H9 (cell line): ENCODE results near the gene ARAF. TPM values are rescaled to one million over a fixed set of nuclear protein-coding genes. Genes with fewer than 3 reads are reported as not detected.

ENCODE experiments used
- DNase-seq: peaks from one replicate; pipeline ENCODE4 v3.0.0-alpha.2; 2017
- H2AFZ ChIP-seq: one replicate; pipeline ENCODE4 v1.6.1; 2013; ENCODE audit warnings: mild to moderate bottlenecking, low read length, control low read depth, moderate library complexity
- H2AK5ac ChIP-seq: 2 replicates; pipeline ENCODE4 v1.6.1; 2013; ENCODE audit warnings: low read length, control low read depth, mixed read lengths; ENCODE audit not compliant: insufficient read length
- H2BK120ac ChIP-seq: one replicate; pipeline ENCODE4 v1.6.1; 2013; ENCODE audit warnings: low read depth, mild to moderate bottlenecking, low read length, control low read depth, inconsistent platforms; ENCODE audit not compliant: poor library complexity, severe bottlenecking
- H2BK12ac ChIP-seq: 2 replicates; pipeline ENCODE4 v1.6.1; 2013; ENCODE audit warnings: low read length, control low read depth, mixed read lengths, low read depth; ENCODE audit not compliant: insufficient read length
- H2BK15ac ChIP-seq: 2 replicates; pipeline ENCODE4 v1.6.1; 2013; ENCODE audit warnings: low read depth, low read length, control low read depth
- H2BK20ac ChIP-seq: one replicate; pipeline ENCODE4 v1.6.1; 2013; ENCODE audit warnings: low read depth, mild to moderate bottlenecking, low read length, control low read depth, inconsistent platforms; ENCODE audit not compliant: poor library complexity, severe bottlenecking
- H2BK5ac ChIP-seq: 2 replicates; pipeline ENCODE4 v1.6.1; 2013; ENCODE audit warnings: low read length, control low read depth, mixed read lengths; ENCODE audit not compliant: insufficient read length
- H3K14ac ChIP-seq: 2 replicates; pipeline ENCODE4 v1.6.1; 2013; ENCODE audit warnings: low read length, control low read depth; ENCODE audit not compliant: insufficient read depth
- H3K18ac ChIP-seq: 2 replicates; pipeline ENCODE4 v1.6.1; 2013; ENCODE audit warnings: low read depth, mild to moderate bottlenecking, mixed read lengths, low read length, control low read depth; ENCODE audit not compliant: insufficient read length
- H3K23ac ChIP-seq: 2 replicates; pipeline ENCODE4 v1.6.1; 2013; ENCODE audit warnings: low read length, control low read depth, mixed read lengths, low read depth; ENCODE audit not compliant: insufficient read length
- H3K23me2 ChIP-seq: 2 replicates; pipeline ENCODE4 v1.6.1; 2013; ENCODE audit warnings: low read depth, mild to moderate bottlenecking, mixed read lengths, low read length, control low read depth; ENCODE audit not compliant: insufficient read length, poor library complexity, severe bottlenecking
- H3K27ac ChIP-seq: 2 replicates; pipeline ENCODE4 v1.5.1; 2013; ENCODE audit warnings: low read length, control low read depth, mixed read lengths, low read depth; ENCODE audit not compliant: insufficient read length
- H3K27me3 ChIP-seq: 2 replicates; pipeline ENCODE4 v1.6.1; 2013; ENCODE audit warnings: low read length, control low read depth, inconsistent platforms; ENCODE audit not compliant: insufficient read depth
- H3K4ac ChIP-seq: 2 replicates; pipeline ENCODE4 v1.6.1; 2013; ENCODE audit warnings: low read depth, mild to moderate bottlenecking, control low read depth, inconsistent platforms, low read length, moderate library complexity
- H3K4me1 ChIP-seq: 2 replicates; pipeline ENCODE4 v1.6.1; 2013; ENCODE audit warnings: low read length, control low read depth, inconsistent platforms; ENCODE audit not compliant: insufficient read depth
- H3K4me2 ChIP-seq: 2 replicates; pipeline ENCODE4 v1.6.1; 2013; ENCODE audit warnings: low read length, control low read depth, mixed read lengths; ENCODE audit not compliant: insufficient read length, insufficient read depth
- H3K56ac ChIP-seq: 2 replicates; pipeline ENCODE4 v1.6.1; 2013; ENCODE audit warnings: low read depth, mild to moderate bottlenecking, mixed read lengths, low read length, control low read depth; ENCODE audit not compliant: insufficient read length
- H3K79me1 ChIP-seq: 2 replicates; pipeline ENCODE4 v1.6.1; 2013; ENCODE audit warnings: low read depth, mild to moderate bottlenecking, moderate library complexity, low read length, control low read depth, inconsistent platforms; ENCODE audit not compliant: insufficient read depth, poor library complexity, severe bottlenecking
- H3K79me2 ChIP-seq: 2 replicates; pipeline ENCODE4 v1.6.1; 2013; ENCODE audit warnings: low read length, control low read depth, inconsistent platforms; ENCODE audit not compliant: insufficient read depth
- H3K9ac ChIP-seq: 2 replicates; pipeline ENCODE4 v1.6.1; 2013; ENCODE audit warnings: low read length, control low read depth, mixed read lengths; ENCODE audit not compliant: insufficient read length; ENCODE audit errors: extremely low read depth
- H3K9me3 ChIP-seq: one replicate; pipeline ENCODE4 v1.6.1; 2013; ENCODE audit warnings: low read depth, low read length, inconsistent platforms; ENCODE audit not compliant: control insufficient read depth
- H3T11ph ChIP-seq: one replicate; pipeline ENCODE4 v1.6.1; 2013; ENCODE audit warnings: mild to moderate bottlenecking, low read length, control low read depth, inconsistent platforms
- H4K20me1 ChIP-seq: one replicate; pipeline ENCODE4 v1.6.1; 2013; ENCODE audit not compliant: control insufficient read depth, insufficient read length, insufficient read depth
- H4K5ac ChIP-seq: 2 replicates; pipeline ENCODE4 v1.6.1; 2013; ENCODE audit warnings: low read depth, mild to moderate bottlenecking, mixed read lengths, low read length, control low read depth; ENCODE audit not compliant: insufficient read length
- H4K8ac ChIP-seq: replicated peaks from 2 replicates; pipeline ENCODE4 v1.6.1; 2013; ENCODE audit warnings: low read length, control low read depth, mixed read lengths, low read depth; ENCODE audit not compliant: insufficient read length
- H4K91ac ChIP-seq: 2 replicates; pipeline ENCODE4 v1.6.1; 2013; ENCODE audit warnings: low read depth, mild to moderate bottlenecking, moderate library complexity, mixed read lengths, low read length, control low read depth; ENCODE audit not compliant: insufficient read length
- H3K27ac Mint-ChIP-seq, 3 experiments: 2 replicates in 2 of 3; 3 replicates in 1 of 3; pipeline ENCODE4 v1.8.0; 2020 to 2021; ENCODE audit warnings: mixed read lengths in 3 of 3, mild to moderate bottlenecking in 1 of 3, moderate library complexity in 1 of 3
- H3K27me3 Mint-ChIP-seq: 2 replicates; pipeline ENCODE4 v1.8.0; 2021; ENCODE audit warnings: low read depth, mild to moderate bottlenecking, moderate library complexity, mixed read lengths
- H3K36me3 Mint-ChIP-seq, 3 experiments: 2 replicates in 2 of 3; 3 replicates in 1 of 3; pipeline ENCODE4 v1.8.0; 2020 to 2021; ENCODE audit warnings: low read depth in 3 of 3, mixed read lengths in 3 of 3; ENCODE audit not compliant: insufficient read depth in 1 of 3
- H3K4me1 Mint-ChIP-seq, 2 experiments: 2 replicates each; pipeline ENCODE4 v1.8.0; 2020; ENCODE audit warnings: mixed read lengths in 2 of 2
- H3K4me3 Mint-ChIP-seq, 2 experiments: 2 replicates in 1 of 2; 3 replicates in 1 of 2; pipeline ENCODE4 v1.8.0; 2020 to 2021; ENCODE audit warnings: mild to moderate bottlenecking in 2 of 2, mixed read lengths in 2 of 2, moderate library complexity in 1 of 2
- H3K9me3 Mint-ChIP-seq, 2 experiments: 2 replicates in 1 of 2; 3 replicates in 1 of 2; pipeline ENCODE4 v1.8.0; 2020; ENCODE audit warnings: mild to moderate bottlenecking in 2 of 2, mixed read lengths in 2 of 2, moderate library complexity in 1 of 2
- WGBS: extraction: QIAGEN DNeasy Blood & Tissue Kit; methylation state at CpG from one replicate; pipeline ENCODE4 v1.1.7; 2013; ENCODE audit warnings: missing lambda C conversion rate, low lambda C conversion rate, mixed read lengths; ENCODE audit not compliant: insufficient read length; ENCODE audit errors: extremely low coverage; 5-methylcytosine and 5-hydroxymethylcytosine counted together
- total RNA-seq: library from RNA; stranded (reverse); gene quantifications from 2 replicates; pipeline ENCODE4 v1.2.1, GENCODE V29; 2021
- TF ChIP-seq, protein P1 (sequence below): fragments of 200-600 bp; sonication (generic); conservative IDR thresholded peaks from 3 replicates; pipeline ENCODE4 v1.8.0; 2021; ENCODE audit warnings: antibody characterized with exemption, mild to moderate bottlenecking

The ARAF gene
- total RNA-seq, 1 experiment from 2014 or later, result 48.1 TPM

DNA sequence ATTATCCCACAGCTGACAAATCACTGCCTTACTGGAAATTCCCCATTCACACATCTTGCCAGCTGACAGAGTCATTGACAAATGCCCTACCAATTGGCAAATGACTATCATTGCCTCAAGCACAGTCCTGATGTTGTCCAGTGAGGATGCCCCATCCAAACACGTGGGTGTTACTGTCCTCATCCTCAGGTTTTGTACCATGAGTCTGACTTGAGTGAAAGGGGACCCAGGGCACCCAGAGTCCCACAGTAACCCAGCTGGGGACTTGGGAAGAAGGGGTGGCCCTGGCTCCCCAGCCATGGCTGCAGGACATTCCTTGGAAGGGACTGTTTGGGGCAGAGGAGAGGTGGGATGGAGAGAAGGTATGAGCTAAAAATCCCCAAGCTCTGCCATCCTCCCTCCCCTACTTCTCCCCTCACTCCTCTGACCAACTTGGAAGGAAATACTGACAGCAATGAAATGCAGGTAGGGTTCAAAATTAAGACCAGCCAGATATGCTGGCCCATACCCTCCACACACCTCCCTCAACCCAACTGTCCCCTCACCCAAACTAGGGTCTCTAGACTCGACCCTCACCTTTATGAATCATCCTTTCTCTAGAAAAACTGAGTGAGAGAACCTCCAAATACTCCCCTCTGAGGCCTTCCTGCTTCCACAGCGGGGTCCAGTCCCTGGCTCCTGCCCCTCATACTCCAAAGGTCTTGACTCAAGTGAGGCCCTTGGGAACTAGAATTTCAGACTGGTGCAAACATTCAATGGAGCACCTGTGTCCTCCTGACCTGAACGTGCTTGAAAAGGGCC lies 26.3 kb downstream of the ARAF start:
- no peak overlapping the region for H4K91ac ChIP-seq
- no peaks in the 10 kb centered on the region for H3K23me2 ChIP-seq
- H4K5ac ChIP-seq, result no peak overlapping the region
- Mint-ChIP-seq H3K27me3 (no peaks in the 10 kb centered on the region; the same call in 1 of the 2 replicates), H3K4me3 (no peak overlapping the region), H3K27ac (peak overlapping the region in 1 of 3 experiments; percentile 15; a peak in 1 of 7 replicates), H3K4me1 (peaks cover 6 to 14% of the 10 kb centered on the region in 2 experiments; a peak in 2 of 4 replicates), H3K9me3 (peaks cover 65 to 79% of the 10 kb centered on the region in 2 experiments), H3K36me3 (peaks cover 17 to 22% (median 19%) of the 10 kb centered on the region in 3 experiments; a peak in 6 of 7 replicates)
- H3K79me2 ChIP-seq, result no peaks in the 10 kb centered on the region
- WGBS, result no CpG with 5 or more reads among the region's 4 CpGs
- no peak overlapping the region for H3K18ac ChIP-seq
- H2BK120ac ChIP-seq, result no peak overlapping the region
- H3K79me1 ChIP-seq, result no peaks in the 10 kb centered on the region
- no peak overlapping the region for H2BK5ac ChIP-seq
- H2AFZ ChIP-seq, result no peak overlapping the region
- H3K56ac ChIP-seq, result no peak overlapping the region
- no peak overlapping the region for H3K27ac ChIP-seq
- no peak overlapping the region for H3K4me2 ChIP-seq
- H3K23ac ChIP-seq, result no peak overlapping the region
- no peak for DNase-seq
- no peaks in the 10 kb centered on the region for H3K27me3 ChIP-seq
- no peak overlapping the region for H3K9ac ChIP-seq
- no peak overlapping the region for H2BK12ac ChIP-seq
- TF ChIP-seq, protein P1, sequence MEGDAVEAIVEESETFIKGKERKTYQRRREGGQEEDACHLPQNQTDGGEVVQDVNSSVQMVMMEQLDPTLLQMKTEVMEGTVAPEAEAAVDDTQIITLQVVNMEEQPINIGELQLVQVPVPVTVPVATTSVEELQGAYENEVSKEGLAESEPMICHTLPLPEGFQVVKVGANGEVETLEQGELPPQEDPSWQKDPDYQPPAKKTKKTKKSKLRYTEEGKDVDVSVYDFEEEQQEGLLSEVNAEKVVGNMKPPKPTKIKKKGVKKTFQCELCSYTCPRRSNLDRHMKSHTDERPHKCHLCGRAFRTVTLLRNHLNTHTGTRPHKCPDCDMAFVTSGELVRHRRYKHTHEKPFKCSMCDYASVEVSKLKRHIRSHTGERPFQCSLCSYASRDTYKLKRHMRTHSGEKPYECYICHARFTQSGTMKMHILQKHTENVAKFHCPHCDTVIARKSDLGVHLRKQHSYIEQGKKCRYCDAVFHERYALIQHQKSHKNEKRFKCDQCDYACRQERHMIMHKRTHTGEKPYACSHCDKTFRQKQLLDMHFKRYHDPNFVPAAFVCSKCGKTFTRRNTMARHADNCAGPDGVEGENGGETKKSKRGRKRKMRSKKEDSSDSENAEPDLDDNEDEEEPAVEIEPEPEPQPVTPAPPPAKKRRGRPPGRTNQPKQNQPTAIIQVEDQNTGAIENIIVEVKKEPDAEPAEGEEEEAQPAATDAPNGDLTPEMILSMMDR, result no peak
- H4K8ac ChIP-seq, result no peak overlapping the region
- no peak overlapping the region for H3K4ac ChIP-seq
- H3K9me3 ChIP-seq, result peaks cover 44% of the 10 kb centered on the region
- no peak overlapping the region for H3K14ac ChIP-seq
- H2BK20ac ChIP-seq, result no peak overlapping the region
- H3K4me1 ChIP-seq, result no peaks in the 10 kb centered on the region
- no peaks in the 10 kb centered on the region for H4K20me1 ChIP-seq
- no peak overlapping the region for H3T11ph ChIP-seq
- H2AK5ac ChIP-seq, result no peak overlapping the region
- no peak overlapping the region for H2BK15ac ChIP-seq
